Neuronal stem cell (in vitro differentiated cells): Measurements from ENCODE around the gene SPPL3.

ENCODE experiments used
- DNase-seq: peaks from one replicate; pipeline ENCODE4 v3.0.0-alpha.2; 2013; ENCODE audit warnings: low spot score
- H2AFZ ChIP-seq: one replicate; pipeline ENCODE4 v1.6.1; 2013; ENCODE audit warnings: mild to moderate bottlenecking, low read length, inconsistent platforms
- H2AK5ac ChIP-seq: 2 replicates; pipeline ENCODE4 v1.6.1; 2013; ENCODE audit warnings: low read depth, mild to moderate bottlenecking, inconsistent platforms, low read length, moderate library complexity, mixed read lengths
- H2BK120ac ChIP-seq: 2 replicates; pipeline ENCODE4 v1.6.1; 2013; ENCODE audit warnings: low read depth, mild to moderate bottlenecking, inconsistent platforms, low read length, moderate library complexity, mixed read lengths
- H2BK12ac ChIP-seq: one replicate; pipeline ENCODE4 v1.6.1; 2013; ENCODE audit warnings: low read length, inconsistent platforms
- H2BK15ac ChIP-seq: 2 replicates; pipeline ENCODE4 v1.6.1; 2013; ENCODE audit warnings: mild to moderate bottlenecking, low read length, inconsistent platforms, mixed read lengths
- H2BK5ac ChIP-seq: one replicate; pipeline ENCODE4 v1.6.1; 2013; ENCODE audit warnings: inconsistent platforms, mild to moderate bottlenecking, low read length, moderate library complexity
- H3K14ac ChIP-seq: one replicate; pipeline ENCODE4 v1.6.1; 2013; ENCODE audit warnings: low read length, inconsistent platforms
- H3K18ac ChIP-seq: 2 replicates; pipeline ENCODE4 v1.6.1; 2013; ENCODE audit warnings: low read length, inconsistent platforms
- H3K23ac ChIP-seq: 2 replicates; pipeline ENCODE4 v1.6.1; 2013; ENCODE audit warnings: low read depth, mild to moderate bottlenecking, mixed read lengths, low read length, inconsistent platforms; ENCODE audit not compliant: poor library complexity
- H3K27ac ChIP-seq: replicated peaks from 3 replicates; pipeline ENCODE4 v1.5.1; 2013; ENCODE audit warnings: low read length, inconsistent platforms
- H3K27me3 ChIP-seq, 3 experiments: 2 replicates each; pipeline ENCODE4 v1.6.1; 2013; ENCODE audit warnings: low read length in 3 of 3, mild to moderate bottlenecking in 2 of 3, inconsistent platforms in 1 of 3, low read depth in 1 of 3, mixed read lengths in 1 of 3, moderate library complexity in 1 of 3; ENCODE audit not compliant: control insufficient read depth in 3 of 3, insufficient read depth in 3 of 3
- H3K36me3 ChIP-seq, 2 donors: replicated peaks in 1 of 2; 2 replicates each; pipeline ENCODE4 v1.6.1; 2013; ENCODE audit warnings: low read length in 2 of 2; ENCODE audit not compliant: control insufficient read depth in 2 of 2, insufficient read depth in 2 of 2
- H3K4ac ChIP-seq: 2 replicates; pipeline ENCODE4 v1.6.1; 2013; ENCODE audit warnings: inconsistent platforms, mild to moderate bottlenecking, low read length, moderate library complexity
- H3K4me1 ChIP-seq, 2 donors: 1 replicate in 1 of 2; 2 replicates in 1 of 2; pipeline ENCODE4 v1.6.1; 2013; ENCODE audit warnings: low read length in 2 of 2, low read depth in 1 of 2; ENCODE audit not compliant: control insufficient read depth in 2 of 2, insufficient read depth in 1 of 2
- H3K4me2 ChIP-seq: one replicate; pipeline ENCODE4 v1.6.1; 2013; ENCODE audit warnings: mild to moderate bottlenecking, low read length, inconsistent platforms; ENCODE audit not compliant: insufficient read depth, poor library complexity, severe bottlenecking
- H3K4me3 ChIP-seq, 2 donors: 2 replicates each; pipeline ENCODE4 v1.5.1; 2013; ENCODE audit warnings: low read length in 2 of 2, mild to moderate bottlenecking in 2 of 2, inconsistent platforms in 1 of 2, moderate library complexity in 1 of 2
- H3K79me1 ChIP-seq: one replicate; pipeline ENCODE4 v1.6.1; 2013; ENCODE audit warnings: low read depth, mild to moderate bottlenecking, inconsistent platforms, low read length, moderate library complexity
- H3K9ac ChIP-seq: one replicate; pipeline ENCODE4 v1.6.1; 2013; ENCODE audit warnings: mild to moderate bottlenecking, low read depth, low read length, inconsistent platforms; ENCODE audit not compliant: poor library complexity
- H3K9me3 ChIP-seq, 2 donors: replicated peaks in 1 of 2; 2 replicates each; pipeline versions ENCODE3 to v1.6.1; 2013; ENCODE audit warnings: low read length in 2 of 2, mild to moderate bottlenecking in 2 of 2, inconsistent platforms in 1 of 2, low read depth in 1 of 2, mixed read lengths in 1 of 2, moderate library complexity in 1 of 2; ENCODE audit not compliant: control insufficient read depth in 2 of 2, insufficient read depth in 1 of 2
- H4K8ac ChIP-seq: one replicate; pipeline ENCODE4 v1.6.1; 2013; ENCODE audit warnings: low read depth, mild to moderate bottlenecking, inconsistent platforms, low read length, moderate library complexity
- H4K91ac ChIP-seq: one replicate; pipeline ENCODE4 v1.6.1; 2013; ENCODE audit warnings: low read length, low read depth, mild to moderate bottlenecking, inconsistent platforms; ENCODE audit not compliant: poor library complexity
- WGBS, 2 donors: extraction: QIAGEN DNeasy Blood & Tissue Kit; methylation state at CpG; one replicate each; pipeline ENCODE4 v1.1.7; 2013; ENCODE audit warnings: missing lambda C conversion rate in 2 of 2, mixed read lengths in 1 of 2; ENCODE audit not compliant: insufficient read length in 2 of 2, insufficient replicate concordance in 1 of 2; ENCODE audit errors: extremely low coverage in 2 of 2; 5-methylcytosine and 5-hydroxymethylcytosine counted together

The SPPL3 gene

DNA sequence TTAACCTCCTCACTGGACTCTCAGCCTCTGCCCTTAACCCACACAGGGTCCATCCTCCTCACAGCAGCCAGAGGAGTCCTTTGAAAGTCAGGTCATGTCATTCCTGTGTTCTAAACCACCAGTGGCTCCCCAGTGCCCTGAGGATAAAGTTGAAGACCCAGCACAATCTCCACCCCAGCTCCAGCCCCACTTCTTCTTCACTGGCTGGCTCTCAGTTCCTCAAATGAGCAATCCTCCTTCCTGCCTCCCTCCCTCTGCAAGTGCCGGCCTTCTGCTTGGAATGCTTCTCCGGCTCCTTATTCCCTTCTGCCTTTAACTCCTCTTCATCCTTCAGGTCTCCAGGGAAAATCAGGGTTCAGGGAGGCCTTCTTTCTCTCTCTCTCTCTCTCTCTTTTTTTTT, 32.0 kb upstream of the SPPL3 start:
- Histone ChIP-seq H3K36me3 (no peaks in the 10 kb centered on the region), H2AK5ac (no peak overlapping the region), H2BK5ac (no peak overlapping the region), H3K4me3 (no peak overlapping the region), H2AFZ (no peak overlapping the region), H2BK12ac (no peak overlapping the region), H3K9ac (no peak overlapping the region), H3K4ac (no peak overlapping the region), H3K4me2 (no peak overlapping the region), H3K14ac (no peak overlapping the region), H4K91ac (no peak overlapping the region), H3K18ac (no peak overlapping the region), H3K27ac (no peak overlapping the region), H2BK120ac (no peak overlapping the region), H3K9me3 (no peaks in the 10 kb centered on the region), H3K23ac (no peak overlapping the region), H2BK15ac (no peak overlapping the region), H3K79me1 (no peaks in the 10 kb centered on the region), H3K27me3 (peaks cover 0 to 1% (median 0%) of the 10 kb centered on the region in 3 experiments), H3K4me1 (peaks cover 0 to 2% of the 10 kb centered on the region in 2 donors), H4K8ac (no peak overlapping the region)
- no peak for DNase-seq
- no CpG with 5 or more reads among the region's 2 CpGs for WGBS, 2 donors

DNA sequence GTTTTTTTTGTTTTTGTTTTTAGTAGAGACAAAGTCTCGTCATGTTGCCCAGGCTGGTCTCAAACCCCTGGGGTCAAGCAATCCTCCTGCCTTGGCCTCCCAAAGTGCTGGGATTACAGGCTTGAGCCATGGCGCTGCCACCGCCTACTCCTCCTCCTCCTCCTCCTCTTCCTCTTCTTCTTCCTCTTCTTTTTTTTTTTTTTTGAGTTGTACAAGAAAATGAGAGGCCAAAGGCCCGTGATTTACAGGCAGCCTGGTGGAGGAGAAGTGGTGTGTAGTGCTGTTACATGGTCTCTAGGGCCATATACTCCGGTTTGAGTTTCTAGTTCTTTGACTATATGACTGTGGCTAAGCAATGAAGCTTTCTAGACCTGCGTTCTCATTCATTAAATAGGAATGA, 29.6 kb upstream of the SPPL3 start:
- Histone ChIP-seq H2BK120ac (no peak overlapping the region), H3K9ac (no peak overlapping the region), H3K79me1 (peaks cover 2% of the 10 kb centered on the region), H3K14ac (no peak overlapping the region), H3K23ac (no peak overlapping the region), H4K8ac (no peak overlapping the region), H2AK5ac (no peak overlapping the region), H3K9me3 (no peaks in the 10 kb centered on the region), H2BK15ac (no peak overlapping the region), H3K4me3 (no peak overlapping the region), H4K91ac (no peak overlapping the region), H3K4me2 (no peak overlapping the region), H3K4me1 (peaks cover 0 to 2% of the 10 kb centered on the region in 2 donors), H2BK12ac (no peak overlapping the region), H3K4ac (no peak overlapping the region), H2BK5ac (no peak overlapping the region), H3K36me3 (no peaks in the 10 kb centered on the region), H3K27me3 (peaks cover 0 to 1% (median 0%) of the 10 kb centered on the region in 3 experiments), H3K18ac (no peak overlapping the region), H2AFZ (no peak overlapping the region), H3K27ac (no peak overlapping the region)
- WGBS, 2 donors: no CpG with 5 or more reads among the region's 6 CpGs
- DNase-seq: no peak

DNA sequence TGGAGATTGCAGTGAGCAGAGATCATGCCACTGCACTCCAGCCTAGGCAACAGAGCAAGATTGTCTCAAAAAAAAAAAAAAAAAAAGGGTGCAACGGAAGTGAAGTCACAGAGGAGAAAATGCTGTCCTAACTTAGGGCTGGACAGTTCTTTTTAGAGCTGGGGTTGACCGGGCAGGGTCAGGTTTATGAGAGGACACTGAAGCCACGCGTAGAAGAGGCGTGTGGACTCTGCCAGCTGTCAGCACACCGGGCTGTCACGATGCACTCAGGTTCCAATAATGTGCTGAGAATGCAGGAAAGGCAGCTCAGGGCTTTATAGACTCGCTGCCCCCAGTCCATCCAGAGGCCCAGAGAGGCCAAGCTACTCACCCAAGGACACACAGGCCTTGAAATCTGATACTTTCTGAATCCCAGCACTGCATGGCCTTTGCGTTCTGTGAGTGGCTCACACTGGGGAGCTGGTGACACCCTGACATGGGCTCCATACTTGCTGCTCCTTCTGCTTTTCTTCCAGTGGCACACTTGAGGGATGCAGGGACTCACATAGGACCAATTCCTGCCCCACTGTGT, 28.9 kb upstream of the SPPL3 start:
- Histone ChIP-seq H4K91ac (no peak overlapping the region), H3K9me3 (no peaks in the 10 kb centered on the region), H4K8ac (no peak overlapping the region), H2BK5ac (no peak overlapping the region), H3K4ac (no peak overlapping the region), H3K9ac (no peak overlapping the region), H2AFZ (no peak overlapping the region), H3K27ac (no peak overlapping the region), H3K79me1 (peaks cover 2% of the 10 kb centered on the region), H2BK120ac (no peak overlapping the region), H3K18ac (no peak overlapping the region), H3K27me3 (peaks cover 0 to 1% (median 0%) of the 10 kb centered on the region in 3 experiments), H2BK15ac (no peak overlapping the region), H3K36me3 (no peaks in the 10 kb centered on the region), H3K23ac (no peak overlapping the region), H3K14ac (no peak overlapping the region), H2BK12ac (no peak overlapping the region), H3K4me3 (no peak overlapping the region), H3K4me2 (no peak overlapping the region), H3K4me1 (peaks cover 1 to 2% of the 10 kb centered on the region in 2 donors), H2AK5ac (no peak overlapping the region)
- no peak for DNase-seq
- no CpG with 5 or more reads among the region's 9 CpGs for WGBS, 2 donors

DNA sequence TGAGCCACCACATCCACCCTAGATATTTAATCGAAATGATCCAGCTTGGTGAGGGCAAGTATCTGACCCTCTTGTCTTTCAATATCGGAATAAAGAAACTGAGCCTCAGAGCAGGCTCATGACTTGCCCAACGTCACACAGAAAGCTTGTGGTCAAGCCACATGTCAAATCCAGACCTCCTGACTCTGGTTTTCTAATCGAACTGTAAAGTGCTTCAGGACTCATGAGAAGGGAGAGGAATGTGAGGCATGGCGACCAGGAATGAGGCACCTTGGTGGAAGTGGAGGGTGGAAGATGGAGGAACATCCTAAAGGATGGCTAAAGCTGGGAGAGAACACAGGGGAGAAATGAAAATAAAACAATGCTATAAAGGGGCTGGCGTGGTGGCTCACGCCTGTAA, 27.9 kb upstream of the SPPL3 start:
- Histone ChIP-seq H2BK12ac (no peak overlapping the region), H3K36me3 (no peaks in the 10 kb centered on the region), H3K4me2 (no peak overlapping the region), H3K4me1 (peaks cover under 1 to 1% of the 10 kb centered on the region in 2 donors), H2BK15ac (no peak overlapping the region), H2AFZ (no peak overlapping the region), H3K9ac (no peak overlapping the region), H3K27me3 (peaks cover 0 to 1% (median 0%) of the 10 kb centered on the region in 3 experiments), H2AK5ac (no peak overlapping the region), H4K91ac (no peak overlapping the region), H3K14ac (no peak overlapping the region), H3K9me3 (no peaks in the 10 kb centered on the region), H3K27ac (no peak overlapping the region), H2BK5ac (no peak overlapping the region), H3K18ac (no peak overlapping the region), H3K79me1 (peaks cover 2% of the 10 kb centered on the region), H3K4me3 (no peak overlapping the region), H3K23ac (no peak overlapping the region), H3K4ac (no peak overlapping the region), H4K8ac (no peak overlapping the region), H2BK120ac (no peak overlapping the region)
- no peak for DNase-seq
- WGBS, 2 donors: no CpG with 5 or more reads among the region's 7 CpGs
